Keratinocyte (primary cell): ENCODE data around the gene SRSF4. TPM values are rescaled to one million over a fixed set of nuclear protein-coding genes. Genes with fewer than 3 reads are reported as not detected.

Experiments
- DNase-seq: peaks from one replicate; pipeline ENCODE4 v3.0.0-alpha.2; 2011; ENCODE audit warnings: low read depth, missing footprints, low spot score
- FAIRE-seq: peaks from 2 replicates; lab custom pipeline; 2011; peaks lifted over from hg19 to GRCh38; lab: Jason Lieb, UNC
- H2AFZ ChIP-seq: 2 replicates; pipeline ENCODE4 v1.6.0; 2012; ENCODE audit warnings: low read length, control low read depth, inconsistent platforms; ENCODE audit not compliant: control insufficient read depth
- H3K27ac ChIP-seq: 2 replicates; pipeline ENCODE4 v1.5.1; 2011; ENCODE audit warnings: low read length; ENCODE audit not compliant: control insufficient read depth, insufficient read depth
- H3K27me3 ChIP-seq: 3 replicates; pipeline ENCODE4 v1.6.0; 2011; ENCODE audit warnings: low read length; ENCODE audit not compliant: control insufficient read depth, insufficient read depth; ENCODE audit errors: extremely low read depth
- H3K36me3 ChIP-seq, 2 experiments: 2 replicates in 1 of 2; 3 replicates in 1 of 2; pipeline ENCODE4 v1.5.1; 2011; ENCODE audit warnings: low read length in 2 of 2, mild to moderate bottlenecking in 1 of 2; ENCODE audit not compliant: control insufficient read depth in 2 of 2, insufficient read depth in 2 of 2; ENCODE audit errors: extremely low read depth in 1 of 2
- H3K4me1 ChIP-seq: 3 replicates; pipeline ENCODE4 v1.5.1; 2011; ENCODE audit warnings: low read length; ENCODE audit not compliant: control insufficient read depth, insufficient read depth; ENCODE audit errors: extremely low read depth
- H3K4me2 ChIP-seq: 3 replicates; pipeline ENCODE4 v1.6.0; 2011; ENCODE audit warnings: low read depth, low read length; ENCODE audit not compliant: control insufficient read depth, insufficient read depth; ENCODE audit errors: extremely low read depth
- H3K4me3 ChIP-seq, 3 experiments: fragments of 200-600 bp in 1 of 3; sonication (generic) in 1 of 3; 2 replicates in 2 of 3; 3 replicates in 1 of 3; pipeline ENCODE4 v1.5.1; 2011 to 2016; ENCODE audit warnings: low read length in 3 of 3, mild to moderate bottlenecking in 3 of 3, control low read depth in 2 of 3, inconsistent platforms in 1 of 3, low read depth in 1 of 3, mixed read lengths in 1 of 3, mixed run types in 1 of 3, moderate library complexity in 1 of 3; ENCODE audit not compliant: control insufficient read depth in 2 of 3, insufficient read depth in 2 of 3; ENCODE audit errors: extremely low read depth in 1 of 3
- H3K79me2 ChIP-seq: 2 replicates; pipeline ENCODE4 v1.6.0; 2012; ENCODE audit warnings: low read length; ENCODE audit not compliant: control insufficient read depth, insufficient read depth
- H3K9ac ChIP-seq: 3 replicates; pipeline ENCODE4 v1.6.0; 2011; ENCODE audit warnings: low read length; ENCODE audit not compliant: control insufficient read depth, insufficient read depth; ENCODE audit errors: extremely low read depth
- H3K9me1 ChIP-seq: 3 replicates; pipeline ENCODE4 v1.6.0; 2011; ENCODE audit warnings: low read length; ENCODE audit not compliant: control insufficient read depth, insufficient read depth; ENCODE audit errors: extremely low read depth
- H3K9me3 ChIP-seq: 2 replicates; pipeline ENCODE4 v1.5.1; 2012; ENCODE audit warnings: low read depth, low read length; ENCODE audit not compliant: control insufficient read depth
- H4K20me1 ChIP-seq: 3 replicates; pipeline ENCODE4 v1.6.0; 2011; ENCODE audit warnings: low read length; ENCODE audit not compliant: control insufficient read depth, insufficient read depth; ENCODE audit errors: extremely low read depth
- EZH2 ChIP-seq: IDR thresholded peaks from one replicate; pipeline ENCODE4 v1.6.1; 2012; ENCODE audit warnings: inconsistent platforms, mild to moderate bottlenecking, low read length, moderate library complexity
- dilution Hi-C: fragments of 300-500 bp; cut with MboI; formaldehyde crosslinking; loops from one replicate; pipeline ENCODE4 v1.7.0; 2020; ENCODE audit warnings: low sequenced_read_pairs; ENCODE audit not compliant: extremely low pct_ligation_motif_present
- polyA plus RNA-seq, 5 experiments: library from polyadenylated mRNA; depleted of rRNA in 3 of 5; stranded (reverse) in 3 of 5; stranded (forward) in 1 of 5; unstranded in 1 of 5; fragments of >200 nt; gene quantifications; 1 replicate in 1 of 5; 2 replicates in 3 of 5; 3 replicates in 1 of 5; pipeline versions ENCODE4 v1.2.1 to v1.2.3, GENCODE V29; 2011 to 2012; ENCODE audit warnings: missing spikeins in 2 of 5, low read depth in 1 of 5, low replicate concordance in 1 of 5
- TF ChIP-seq, protein P1 (sequence below), 3 experiments: IDR thresholded peaks in 1 of 3; conservative IDR thresholded peaks in 1 of 3; optimal IDR thresholded peaks in 1 of 3; 2 replicates in 2 of 3; 3 replicates in 1 of 3; pipeline versions ENCODE3 to v1.5.1; 2011; ENCODE audit warnings: low read length in 3 of 3, mild to moderate bottlenecking in 3 of 3, moderate library complexity in 2 of 3, control low read depth in 1 of 3, inconsistent platforms in 1 of 3; ENCODE audit not compliant: insufficient read depth in 2 of 3; ENCODE audit errors: extremely low read depth in 1 of 3

Gene SRSF4
- polyA plus RNA-seq, 1 donor (not counting 4 experiments of a cell fraction or from before 2014, with no cell fraction given), result 51.0 TPM

DNA sequence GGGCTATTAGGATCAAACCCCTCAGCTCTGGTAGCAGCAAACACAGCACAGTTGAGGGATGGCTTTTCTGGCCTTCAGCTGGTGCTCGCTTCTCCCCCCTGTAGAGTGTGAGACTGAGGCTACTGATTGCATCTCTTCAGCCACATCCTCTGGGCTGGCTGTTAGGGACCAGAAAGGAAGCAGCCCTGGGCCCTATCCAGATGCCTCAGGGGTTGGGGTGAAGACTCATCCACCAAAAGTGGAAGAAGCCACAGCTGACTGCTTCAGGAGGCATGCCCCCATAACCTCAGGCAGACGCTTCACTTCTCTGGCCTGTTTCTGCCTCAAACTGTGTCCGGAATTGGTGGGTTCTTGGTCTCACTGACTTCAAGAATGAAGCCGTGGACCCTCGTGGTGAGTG is 51.8 kb downstream of the SRSF4 start:
- Histone ChIP-seq H3K9me1 (no peaks in the 10 kb centered on the region), H3K27ac (no peak overlapping the region), H3K27me3 (peaks cover 15% of the 10 kb centered on the region), H3K79me2 (no peaks in the 10 kb centered on the region), H3K4me2 (no peak overlapping the region), H3K9me3 (no peaks in the 10 kb centered on the region), H3K4me1 (peaks cover 5% of the 10 kb centered on the region), H3K4me3 (no peak overlapping the region), H4K20me1 (no peaks in the 10 kb centered on the region), H3K36me3 (no peaks in the 10 kb centered on the region), H3K9ac (no peak overlapping the region), H2AFZ (no peak overlapping the region)
- FAIRE-seq (no peak), DNase-seq (no peak)
- dilution Hi-C loops, result no loop called here
- TF ChIP-seq EZH2, result no peak
- TF ChIP-seq, protein P1, sequence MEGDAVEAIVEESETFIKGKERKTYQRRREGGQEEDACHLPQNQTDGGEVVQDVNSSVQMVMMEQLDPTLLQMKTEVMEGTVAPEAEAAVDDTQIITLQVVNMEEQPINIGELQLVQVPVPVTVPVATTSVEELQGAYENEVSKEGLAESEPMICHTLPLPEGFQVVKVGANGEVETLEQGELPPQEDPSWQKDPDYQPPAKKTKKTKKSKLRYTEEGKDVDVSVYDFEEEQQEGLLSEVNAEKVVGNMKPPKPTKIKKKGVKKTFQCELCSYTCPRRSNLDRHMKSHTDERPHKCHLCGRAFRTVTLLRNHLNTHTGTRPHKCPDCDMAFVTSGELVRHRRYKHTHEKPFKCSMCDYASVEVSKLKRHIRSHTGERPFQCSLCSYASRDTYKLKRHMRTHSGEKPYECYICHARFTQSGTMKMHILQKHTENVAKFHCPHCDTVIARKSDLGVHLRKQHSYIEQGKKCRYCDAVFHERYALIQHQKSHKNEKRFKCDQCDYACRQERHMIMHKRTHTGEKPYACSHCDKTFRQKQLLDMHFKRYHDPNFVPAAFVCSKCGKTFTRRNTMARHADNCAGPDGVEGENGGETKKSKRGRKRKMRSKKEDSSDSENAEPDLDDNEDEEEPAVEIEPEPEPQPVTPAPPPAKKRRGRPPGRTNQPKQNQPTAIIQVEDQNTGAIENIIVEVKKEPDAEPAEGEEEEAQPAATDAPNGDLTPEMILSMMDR (optimal IDR thresholded peaks at IDR 0.05 in 1 of 3, IDR thresholded peaks at IDR 0.05 in 1 of 3, conservative IDR thresholded peaks at IDR 0.05 in 1 of 3; ENCODE audit: extremely low read depth in 1 of 3, insufficient read depth in 2 of 3, low read length in 3 of 3), result no peak

DNA sequence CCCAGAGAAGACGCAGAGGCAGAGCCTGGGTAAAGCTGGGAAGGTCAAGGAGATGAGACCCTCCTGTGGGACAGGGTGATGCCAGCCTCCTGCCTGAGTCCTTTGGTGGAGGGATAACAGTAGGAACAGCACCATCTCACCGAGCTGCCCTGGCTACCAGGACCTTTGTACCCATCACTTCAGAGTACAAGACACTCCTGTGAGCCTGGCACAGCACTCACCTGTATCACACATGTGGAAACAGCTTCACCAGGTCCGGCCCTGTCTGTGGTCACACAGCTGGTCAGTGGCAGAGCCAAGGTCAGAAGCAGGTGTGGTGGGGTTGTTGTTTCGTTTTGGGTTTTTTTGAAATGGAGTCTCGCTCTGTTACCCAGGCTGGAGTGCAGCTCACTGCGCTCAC is 53.0 kb downstream of the SRSF4 start:
- Histone ChIP-seq H2AFZ (no peak overlapping the region), H3K36me3 (no peaks in the 10 kb centered on the region), H3K27me3 (peaks cover 13% of the 10 kb centered on the region), H3K9me3 (no peaks in the 10 kb centered on the region), H3K9ac (no peak overlapping the region), H3K4me3 (no peak overlapping the region), H3K4me2 (no peak overlapping the region), H3K79me2 (no peaks in the 10 kb centered on the region), H3K27ac (no peak overlapping the region), H4K20me1 (no peaks in the 10 kb centered on the region), H3K9me1 (no peaks in the 10 kb centered on the region), H3K4me1 (peaks cover 6% of the 10 kb centered on the region)
- FAIRE-seq, result no peak
- dilution Hi-C loops, result no loop called here
- TF ChIP-seq EZH2, result no peak
- TF ChIP-seq, protein P1 (optimal IDR thresholded peaks at IDR 0.05 in 1 of 3, IDR thresholded peaks at IDR 0.05 in 1 of 3, conservative IDR thresholded peaks at IDR 0.05 in 1 of 3; ENCODE audit: extremely low read depth in 1 of 3, insufficient read depth in 2 of 3, low read length in 3 of 3), result no peak
- no peak for DNase-seq
